Stimulated activated CD8-positive, alpha-beta memory T cell treated with anti-CD3 and anti-CD28 coated beads, Interleukin-2, amount 100 ng/mL, for 1 hour (primary cell): ENCODE results near the gene TXNDC16.
"Not testable (repeated sequence)": the region's sequence is repeated elsewhere in the genome, so short reads cannot be mapped to it uniquely, and the experiment has no call there.

ENCODE experiments used
- DNase-seq, 2 donors: peaks; one replicate each; pipeline ENCODE4 v3.0.0-alpha.2; 2020; ENCODE audit warnings: low read depth in 2 of 2

The TXNDC16 gene

DNA sequence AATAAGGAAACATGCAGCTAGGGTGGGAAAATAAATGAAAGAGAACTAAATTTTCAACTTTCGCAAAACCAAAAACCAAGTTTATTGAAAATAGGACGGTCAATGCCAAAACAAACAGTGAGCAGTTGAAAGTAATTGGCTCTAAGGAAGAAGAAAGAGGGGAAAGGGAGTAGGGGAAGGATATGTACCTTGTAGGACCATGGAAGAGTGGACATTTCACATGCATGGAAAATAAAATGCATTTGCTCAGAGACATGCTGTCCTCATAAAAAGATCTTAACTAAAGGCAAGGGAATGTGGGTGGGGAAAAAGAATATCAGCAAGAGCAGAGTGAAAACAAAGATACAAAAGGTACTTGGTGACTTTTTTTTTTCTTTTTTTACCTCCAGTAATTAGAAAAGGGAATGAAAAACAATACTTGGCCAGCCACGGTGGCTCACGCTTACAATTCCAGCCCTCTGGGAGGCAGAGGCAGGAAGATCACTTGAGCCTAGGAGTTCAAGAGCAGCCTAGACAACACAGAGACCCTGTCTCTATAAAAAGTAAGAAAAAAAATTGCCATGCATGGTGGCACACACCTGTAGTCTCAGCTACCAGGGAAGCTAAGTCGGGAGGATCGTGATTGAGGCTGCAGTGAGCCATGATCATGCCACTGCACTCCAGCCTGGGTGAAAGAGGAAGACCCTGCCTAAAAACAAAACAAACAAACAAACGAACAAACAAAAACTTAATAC is 6.6 kb downstream of the TXNDC16 start:
- DNase-seq, result no peak

DNA sequence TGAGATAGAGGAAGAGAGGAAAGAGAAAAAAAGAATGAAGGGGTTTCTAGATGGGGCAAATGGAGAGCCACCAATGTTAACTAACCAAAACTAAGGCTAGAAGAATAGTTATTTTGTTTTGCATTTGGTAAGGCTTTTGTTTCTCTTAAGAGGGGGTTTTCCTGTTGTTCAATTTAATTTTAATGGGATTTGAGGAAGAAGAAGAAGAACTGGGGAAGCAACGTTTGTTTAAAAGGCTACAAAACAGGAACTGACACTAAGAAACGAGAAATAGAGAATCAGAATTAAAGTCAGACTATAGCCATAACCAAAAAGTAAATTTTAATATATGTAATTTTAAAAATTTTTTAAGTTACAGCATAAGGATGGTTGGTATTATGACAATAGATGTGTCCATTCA is 13.7 kb downstream of the TXNDC16 start:
- DNase-seq, result no peak

DNA sequence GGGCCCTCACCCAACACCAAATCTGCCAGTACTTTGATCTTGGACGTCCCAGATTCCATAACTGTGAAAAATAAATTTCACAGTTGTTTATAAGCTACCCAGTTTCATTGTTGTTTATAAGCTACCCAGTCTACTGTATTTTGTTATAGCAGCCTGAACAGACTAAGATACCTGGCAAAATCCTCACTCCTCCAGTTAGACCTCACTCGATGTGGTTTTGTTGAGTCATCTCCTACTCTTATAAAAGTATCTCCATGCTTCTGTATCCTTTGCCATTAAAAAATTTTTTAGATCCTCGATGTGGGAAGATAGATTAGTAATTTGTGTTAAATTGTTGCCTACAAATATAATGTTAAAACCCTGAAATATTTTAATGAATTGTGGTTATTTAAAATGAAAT is 16.0 kb downstream of the TXNDC16 start:
- no peak for DNase-seq

DNA sequence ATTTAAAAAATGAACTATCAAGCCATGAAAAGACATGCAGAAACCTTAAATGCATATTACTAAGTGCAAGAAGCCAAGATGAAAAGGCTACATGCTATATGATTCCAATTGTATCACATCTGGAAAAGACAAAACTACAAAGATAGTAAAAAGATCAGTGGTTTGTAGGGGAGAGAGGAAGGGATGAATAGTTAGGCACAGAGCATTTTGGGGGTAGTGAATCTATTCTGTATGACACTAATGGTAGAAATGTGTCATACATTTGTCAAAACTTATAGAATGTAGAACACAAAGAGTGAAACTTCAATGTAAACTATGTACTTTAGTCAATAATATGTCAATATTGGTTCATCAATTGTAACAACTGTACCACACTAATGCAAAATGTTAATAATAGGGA is 20.8 kb downstream of the TXNDC16 start:
- DNase-seq, result no peak

DNA sequence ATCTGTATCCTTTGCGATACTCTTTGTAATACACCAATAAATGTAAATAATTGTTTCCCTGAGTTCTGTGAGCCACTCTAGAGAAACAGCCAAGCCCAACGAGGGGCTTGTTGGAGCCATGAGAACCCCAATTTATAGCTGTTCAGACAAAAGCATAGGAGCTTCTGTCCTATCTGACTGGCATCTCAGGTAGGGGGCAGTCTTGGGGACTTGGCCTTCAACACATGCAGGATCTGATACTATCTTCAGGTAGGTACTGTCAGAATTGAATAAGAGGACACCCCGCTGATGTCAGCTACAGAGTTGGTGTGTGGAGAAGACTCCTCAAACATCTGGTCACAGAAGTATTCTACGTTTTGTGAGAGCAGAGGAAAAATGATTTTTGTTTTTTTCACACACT is 25.3 kb downstream of the TXNDC16 start:
- no peak for DNase-seq

DNA sequence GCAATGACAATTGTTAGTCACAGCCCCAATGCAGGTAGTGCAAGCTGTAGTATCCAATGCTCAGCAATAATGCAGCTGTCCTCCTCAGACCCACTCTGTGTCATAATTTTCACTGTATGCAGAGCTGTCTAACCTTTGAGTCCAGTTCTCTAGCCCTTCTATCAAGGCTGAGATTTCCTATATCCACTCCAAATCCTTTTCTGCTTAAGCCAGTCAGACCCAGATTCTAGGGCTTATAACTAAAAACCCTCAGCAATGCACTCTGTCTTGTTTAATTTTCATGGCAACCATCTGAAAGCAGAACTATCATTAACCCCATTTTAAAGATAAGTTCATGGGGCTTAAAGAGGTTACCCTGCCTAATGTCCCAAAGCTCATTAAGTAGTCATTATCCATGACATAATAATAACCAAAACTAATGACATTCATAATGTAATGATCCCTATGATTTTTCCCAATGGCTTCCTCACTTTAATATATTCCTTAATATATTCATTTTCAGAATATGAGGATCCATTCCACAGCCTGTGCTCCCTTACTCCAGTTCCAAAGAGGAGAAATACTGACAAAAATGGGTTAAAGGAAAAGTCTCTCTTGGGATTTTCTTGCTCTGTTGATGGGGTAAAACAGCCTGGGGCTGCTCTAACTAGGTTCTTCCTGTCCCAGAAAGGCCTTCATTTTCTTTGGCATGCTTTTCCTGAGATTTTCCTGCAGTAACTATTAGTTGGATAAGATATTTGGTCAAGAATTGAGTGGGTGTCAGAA is 29.5 kb downstream of the TXNDC16 start:
- no peak for DNase-seq

DNA sequence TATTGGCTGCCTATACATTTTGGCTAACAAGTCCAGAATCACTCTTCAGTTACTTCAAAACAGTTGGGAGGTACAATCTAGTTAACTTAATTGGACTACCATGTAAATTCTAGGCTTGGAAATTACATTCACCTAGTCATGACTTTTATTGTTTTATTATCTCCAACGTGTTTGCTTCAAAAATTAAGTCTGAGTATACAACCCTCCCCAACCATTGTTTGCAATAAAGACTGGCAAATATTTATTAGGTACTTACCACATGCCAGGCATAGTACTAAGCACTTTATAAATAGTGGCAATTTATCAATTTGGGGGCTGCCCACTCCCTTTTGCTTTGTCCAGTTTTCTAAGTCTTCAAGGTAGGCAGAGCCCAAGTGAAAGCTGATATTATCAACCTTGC is 30.3 kb downstream of the TXNDC16 start:
- DNase-seq, result no peak

DNA sequence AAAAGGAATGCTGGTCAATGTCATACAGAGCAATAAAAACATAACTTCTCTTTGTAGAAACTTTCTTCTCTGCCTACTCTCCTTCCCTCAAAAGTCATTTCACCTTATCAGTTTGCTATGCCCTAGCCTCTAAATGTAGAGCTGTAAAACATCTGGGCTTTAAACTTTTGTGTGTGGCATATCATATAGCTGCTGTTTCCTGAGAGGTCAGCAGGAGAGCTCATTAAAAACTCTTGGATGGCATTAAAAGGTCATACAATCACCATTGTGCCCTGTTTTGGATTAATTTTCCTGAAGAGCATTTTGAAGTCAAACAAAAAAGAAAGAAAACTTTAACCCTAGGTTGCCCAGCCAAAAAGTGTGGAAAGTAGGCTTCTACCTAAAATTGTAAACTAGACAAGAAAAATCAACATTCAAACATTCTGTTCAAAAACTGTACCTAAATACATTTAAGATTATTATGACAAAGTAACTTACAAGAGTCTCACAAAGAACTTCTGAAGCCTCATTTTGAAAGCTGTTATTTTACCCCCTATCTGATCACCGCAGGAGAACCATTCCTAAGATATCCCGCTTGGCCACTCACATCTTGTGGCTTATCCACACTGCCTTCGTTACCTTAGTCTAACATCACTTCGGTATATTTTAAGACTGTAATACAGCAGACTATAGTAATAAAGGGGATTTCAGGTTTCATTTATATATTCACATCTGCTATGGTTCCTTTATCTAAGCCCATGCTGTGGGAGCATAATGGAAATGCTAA is 38.1 kb downstream of the TXNDC16 start:
- no peak for DNase-seq

DNA sequence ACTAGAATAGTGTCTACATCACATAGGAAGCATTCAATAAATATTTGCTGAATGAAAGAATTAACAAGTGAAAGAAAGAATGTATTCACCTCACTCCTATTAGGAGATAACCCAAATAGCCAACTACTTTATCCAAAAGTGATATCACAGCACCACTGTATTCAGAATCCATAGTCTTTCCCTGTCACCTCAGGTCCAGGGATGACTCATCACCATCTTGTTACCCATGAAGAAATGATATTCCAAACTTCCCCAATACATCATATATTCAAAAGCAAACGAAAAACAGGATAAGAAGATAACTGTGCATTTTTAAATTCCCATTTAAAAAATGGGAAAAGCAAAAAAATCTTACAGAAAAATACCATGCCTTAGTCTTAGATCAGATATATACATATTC is 39.1 kb downstream of the TXNDC16 start:
- no peak for DNase-seq

DNA sequence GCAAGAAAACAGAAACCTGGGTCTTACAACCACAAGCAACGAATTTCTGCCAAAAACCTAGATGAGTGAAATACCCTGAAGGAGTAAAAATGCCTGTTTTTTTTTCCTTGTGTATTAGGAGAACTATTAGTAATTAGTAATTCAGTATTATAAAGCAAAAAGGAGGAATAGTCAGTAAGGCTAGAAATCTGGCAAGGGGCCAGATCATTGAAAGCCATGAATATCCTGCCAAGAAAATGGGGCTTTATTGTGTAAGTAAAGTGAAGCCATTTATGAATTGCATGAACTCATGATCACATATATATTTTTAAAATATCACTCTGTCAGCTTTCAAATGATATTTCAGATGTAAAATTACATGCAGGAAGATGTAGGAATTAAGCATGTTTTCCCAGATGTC is 57.9 kb downstream of the TXNDC16 start:
- no peak for DNase-seq

DNA sequence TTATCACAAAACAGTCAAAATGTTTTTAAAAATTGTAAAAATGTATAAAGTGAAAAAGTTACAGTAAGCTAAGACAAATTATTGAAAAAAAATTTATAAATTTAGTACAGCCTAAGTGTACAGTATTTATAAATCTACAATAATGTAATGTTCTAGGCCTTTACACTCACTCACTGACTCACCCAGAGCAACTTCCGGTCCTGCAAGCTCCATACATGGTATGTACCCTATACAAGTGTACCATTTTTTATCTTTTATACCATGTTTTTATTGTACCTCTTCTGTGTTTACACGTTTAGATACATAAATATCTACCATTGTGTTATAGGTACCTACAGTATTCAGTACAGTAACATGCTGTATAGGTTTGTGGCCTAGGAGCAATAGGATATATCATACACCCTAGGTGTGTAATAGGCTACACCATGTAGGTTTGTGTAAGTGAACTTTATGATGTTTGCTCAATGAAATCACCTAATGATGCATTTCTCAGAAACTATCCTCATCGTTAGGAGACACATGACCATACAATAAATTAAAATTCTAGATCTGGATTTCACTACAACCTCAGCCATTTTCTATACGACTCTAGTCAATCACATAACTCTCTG is 66.8 kb downstream of the TXNDC16 start:
- no peak for DNase-seq

DNA sequence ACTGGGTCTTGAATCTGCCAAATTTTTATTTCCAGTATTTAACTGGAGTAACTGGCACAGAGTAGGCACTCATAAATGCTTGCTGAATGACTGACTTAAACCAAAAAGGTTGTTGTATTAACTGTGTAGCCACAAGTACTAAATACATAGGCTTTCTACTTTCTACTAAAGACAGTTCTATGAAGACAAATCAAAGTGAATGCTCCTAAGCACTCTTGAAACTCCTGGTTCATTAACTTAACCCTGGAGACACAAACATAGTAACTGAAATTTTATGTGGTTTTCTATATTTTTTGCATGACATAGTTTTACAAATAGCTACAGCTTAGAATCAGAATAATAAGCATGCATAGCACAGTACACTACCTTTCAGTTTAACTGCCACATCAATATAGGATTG is 70.4 kb downstream of the TXNDC16 start:
- no peak for DNase-seq

DNA sequence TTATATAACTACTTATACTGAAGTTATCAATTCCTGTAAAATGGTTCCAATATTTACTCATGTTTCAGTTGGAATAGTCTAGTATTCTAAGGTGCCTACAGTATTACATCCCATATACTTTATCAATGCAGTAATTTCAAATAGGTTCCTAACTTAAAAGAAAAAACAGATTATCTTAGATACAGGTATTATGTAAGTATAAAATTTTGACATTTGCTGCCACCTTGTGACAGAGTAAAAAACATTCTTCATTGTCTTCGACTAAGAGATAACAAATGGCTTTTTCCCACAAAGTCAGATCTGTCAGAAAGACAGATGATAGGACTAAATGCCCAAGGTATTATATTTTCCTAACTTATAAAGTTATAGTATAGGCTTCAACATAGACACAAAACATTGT is 78.7 kb downstream of the TXNDC16 start:
- no peak for DNase-seq

DNA sequence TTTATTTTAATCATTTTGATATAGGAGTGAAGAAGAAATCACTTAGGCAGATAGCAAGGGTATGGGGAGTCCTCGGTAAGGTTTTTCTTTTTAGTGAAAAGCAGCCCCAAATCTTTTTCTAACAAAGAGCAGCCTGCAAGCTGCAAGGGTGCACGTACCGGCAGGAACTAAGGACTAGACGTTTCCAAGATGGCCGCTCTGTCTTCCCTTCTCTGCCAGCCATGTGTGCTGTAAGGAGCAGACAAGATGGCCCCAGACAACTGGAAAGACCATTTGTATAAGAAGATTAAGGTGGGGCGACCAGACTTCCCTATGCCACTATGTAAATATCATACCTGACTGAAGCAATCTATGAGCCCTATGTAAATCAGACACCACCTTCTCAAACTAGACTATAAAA is 79.6 kb downstream of the TXNDC16 start:
- DNase-seq, result no peak

DNA sequence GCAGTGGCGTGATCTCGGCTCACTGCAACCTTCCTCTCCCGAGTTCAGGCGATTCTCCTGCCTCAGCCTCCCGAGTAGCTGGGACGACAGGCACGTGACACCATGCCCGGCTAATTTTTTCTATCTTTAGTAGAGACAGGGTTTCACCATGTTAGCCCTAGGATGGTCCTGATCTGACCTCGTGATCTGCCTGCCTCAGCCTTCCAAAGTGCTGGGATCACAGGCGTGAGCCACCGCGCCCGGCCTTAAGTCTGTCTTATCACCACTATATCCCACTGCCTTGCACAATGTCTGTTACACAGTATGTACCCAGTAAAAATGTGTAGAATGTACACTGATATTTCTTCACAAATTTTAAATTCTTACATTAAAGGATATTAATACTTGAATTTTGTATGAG is 80.1 kb downstream of the TXNDC16 start:
- DNase-seq, result not testable (repeated sequence)

DNA sequence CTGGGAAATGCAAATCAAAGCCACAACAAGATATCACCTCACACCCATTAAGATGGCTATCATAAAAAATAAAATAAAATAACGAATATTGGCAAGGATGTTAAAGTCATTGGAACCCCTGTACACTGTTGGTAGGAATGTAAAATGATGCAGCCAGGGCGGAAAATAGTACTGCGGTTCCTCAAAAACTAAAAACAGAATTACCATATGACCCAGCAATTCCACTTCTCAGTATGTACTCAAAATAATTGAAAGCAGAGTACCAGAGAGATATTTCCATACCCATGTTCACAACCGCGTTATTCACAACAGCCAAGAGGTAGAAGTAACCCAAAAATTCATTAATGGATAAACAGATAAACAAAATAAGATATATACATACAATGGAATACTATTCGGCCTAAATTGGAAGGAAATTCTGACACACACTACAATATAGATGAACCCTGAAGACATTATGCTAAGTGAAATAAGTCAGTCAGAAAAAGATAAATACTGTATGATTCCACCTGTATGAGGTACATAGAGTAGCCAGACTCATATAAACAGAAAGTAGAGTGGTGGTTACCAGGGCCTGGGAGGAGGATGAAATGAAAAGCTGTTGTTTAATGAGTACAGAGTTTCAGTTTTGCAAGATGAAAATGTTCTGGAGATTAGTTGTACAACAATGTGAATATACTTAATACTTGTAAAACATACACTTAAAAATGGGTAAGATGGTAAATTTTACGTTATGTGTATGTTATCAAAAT is 84.6 kb downstream of the TXNDC16 start:
- no peak for DNase-seq

DNA sequence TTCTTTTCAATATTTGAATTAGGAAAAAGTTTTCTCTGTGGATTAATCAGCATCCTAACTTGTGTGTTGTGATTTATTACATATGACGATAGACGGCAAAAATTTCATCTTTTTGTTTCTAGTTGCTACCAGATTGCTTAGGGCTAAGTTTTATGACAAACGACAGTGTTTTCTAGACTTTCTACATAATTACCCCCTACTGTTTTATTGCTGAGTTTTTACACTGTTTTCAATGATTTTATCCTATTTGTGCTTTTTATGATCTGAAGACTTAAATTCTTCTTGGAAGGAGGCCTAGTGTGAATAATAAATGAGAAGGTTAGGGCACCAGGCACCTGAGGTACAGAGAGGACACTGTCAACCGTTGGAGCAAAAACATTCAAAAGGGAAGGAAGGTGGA is 88.1 kb downstream of the TXNDC16 start:
- DNase-seq, result no peak

DNA sequence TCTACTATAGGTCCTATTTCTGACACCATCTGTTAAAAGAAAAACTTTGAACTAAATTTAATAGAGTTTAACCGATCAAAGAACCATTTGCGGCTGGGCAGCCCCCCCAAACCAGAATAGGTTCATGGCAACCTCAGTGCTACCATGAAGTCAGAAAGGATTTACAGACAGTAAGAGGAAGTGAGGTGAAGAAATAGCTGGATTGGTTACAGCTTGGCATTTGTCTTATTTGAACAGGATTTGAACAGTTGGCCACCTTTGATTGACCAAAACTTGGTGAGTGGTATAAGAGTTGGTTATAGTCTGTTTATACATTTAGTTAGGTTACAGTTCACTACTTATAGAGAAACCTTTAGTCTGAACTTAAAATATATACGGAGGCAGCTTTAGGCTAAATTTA is 88.9 kb downstream of the TXNDC16 start:
- no peak for DNase-seq

DNA sequence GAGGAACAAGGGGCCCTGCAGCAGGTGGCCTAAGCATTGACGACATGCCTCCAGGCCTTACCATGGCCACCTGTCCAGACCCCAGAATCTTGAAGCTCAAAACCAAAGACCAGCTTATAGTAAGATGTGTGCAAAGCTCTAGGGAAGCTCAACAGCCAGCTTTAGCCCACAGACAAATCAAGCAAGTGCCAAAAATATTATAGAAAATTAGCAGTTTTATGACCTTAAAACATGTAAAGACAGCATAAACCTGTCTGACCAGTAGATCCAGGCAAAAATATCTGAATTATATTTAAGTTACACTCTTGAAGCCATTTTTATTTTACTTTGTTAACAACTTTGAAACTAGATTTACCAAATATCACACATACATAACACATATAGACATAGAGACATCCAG is 90.6 kb downstream of the TXNDC16 start:
- no peak for DNase-seq

DNA sequence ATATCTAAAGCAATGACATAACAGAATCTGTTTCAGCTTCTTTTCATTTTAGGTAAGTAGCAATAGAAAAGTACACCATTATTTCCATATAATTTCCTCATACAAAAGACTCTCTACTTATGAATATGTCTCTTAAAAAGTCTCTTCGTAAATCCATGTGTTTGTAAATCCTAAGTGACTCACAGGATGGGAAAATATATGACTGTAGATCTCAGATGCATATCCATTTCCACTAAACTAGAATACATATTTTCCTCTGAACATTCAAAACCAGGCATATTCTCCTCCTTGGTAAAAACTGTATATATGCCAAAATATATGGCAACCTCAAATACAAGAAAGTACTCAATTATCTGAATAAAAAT is 93.6 kb downstream of the TXNDC16 start:
- DNase-seq, result no peak

DNA sequence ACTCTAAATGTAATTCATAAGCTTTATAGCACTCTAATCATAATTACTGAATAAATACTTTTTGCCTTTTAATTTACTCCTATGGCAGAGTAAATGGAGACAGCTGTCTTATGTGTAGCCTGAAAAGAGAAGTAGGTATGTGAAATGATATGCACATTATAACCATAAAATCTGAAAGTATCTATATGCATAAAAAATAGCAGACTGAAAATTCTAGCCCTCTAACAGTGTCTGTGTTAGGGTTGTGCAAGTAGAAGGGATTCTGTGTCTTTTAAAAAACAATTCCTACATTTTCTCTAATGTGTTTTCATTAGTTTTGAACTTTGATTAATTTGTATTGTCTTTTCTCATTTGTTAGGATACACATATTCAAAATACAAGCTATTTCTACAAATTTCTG is 94.9 kb downstream of the TXNDC16 start:
- DNase-seq, result no peak
